ENCODE data around the gene ZNF436.

DNA sequence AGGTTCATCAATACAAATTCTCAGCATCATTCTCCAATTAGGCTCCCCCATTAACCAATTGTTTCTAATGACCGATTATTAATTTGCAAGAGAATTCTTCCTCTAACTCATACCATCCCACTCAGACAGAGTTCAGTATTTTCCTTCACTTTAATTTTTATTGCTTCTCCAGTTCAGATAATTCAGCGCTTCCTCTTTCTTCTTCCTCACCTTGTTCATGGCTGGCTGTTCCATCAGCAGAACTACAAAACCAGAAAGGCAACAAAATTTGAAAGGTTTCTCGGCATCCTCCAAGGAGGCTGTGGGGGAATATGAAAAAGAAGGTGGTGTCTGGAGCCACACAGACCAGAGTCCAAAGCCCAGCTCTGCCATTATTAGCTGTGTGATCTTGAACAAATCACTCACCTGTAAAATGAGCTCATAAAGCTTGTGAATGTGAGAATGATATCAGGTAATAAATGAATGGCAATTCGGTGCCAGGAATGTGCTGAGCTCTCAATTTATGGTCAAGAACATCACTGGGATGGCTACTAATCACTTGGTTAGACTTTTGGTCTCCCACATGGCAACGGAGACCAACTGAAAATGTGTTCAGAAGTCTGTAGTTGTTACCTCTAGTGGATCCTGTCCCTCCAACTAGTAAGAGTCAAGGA, 11.7 kb upstream of the ZNF436 start:
- no peak for TF ChIP-seq EP300 (IDR thresholded peaks at IDR 0.05)
- TF ChIP-seq, protein P1, sequence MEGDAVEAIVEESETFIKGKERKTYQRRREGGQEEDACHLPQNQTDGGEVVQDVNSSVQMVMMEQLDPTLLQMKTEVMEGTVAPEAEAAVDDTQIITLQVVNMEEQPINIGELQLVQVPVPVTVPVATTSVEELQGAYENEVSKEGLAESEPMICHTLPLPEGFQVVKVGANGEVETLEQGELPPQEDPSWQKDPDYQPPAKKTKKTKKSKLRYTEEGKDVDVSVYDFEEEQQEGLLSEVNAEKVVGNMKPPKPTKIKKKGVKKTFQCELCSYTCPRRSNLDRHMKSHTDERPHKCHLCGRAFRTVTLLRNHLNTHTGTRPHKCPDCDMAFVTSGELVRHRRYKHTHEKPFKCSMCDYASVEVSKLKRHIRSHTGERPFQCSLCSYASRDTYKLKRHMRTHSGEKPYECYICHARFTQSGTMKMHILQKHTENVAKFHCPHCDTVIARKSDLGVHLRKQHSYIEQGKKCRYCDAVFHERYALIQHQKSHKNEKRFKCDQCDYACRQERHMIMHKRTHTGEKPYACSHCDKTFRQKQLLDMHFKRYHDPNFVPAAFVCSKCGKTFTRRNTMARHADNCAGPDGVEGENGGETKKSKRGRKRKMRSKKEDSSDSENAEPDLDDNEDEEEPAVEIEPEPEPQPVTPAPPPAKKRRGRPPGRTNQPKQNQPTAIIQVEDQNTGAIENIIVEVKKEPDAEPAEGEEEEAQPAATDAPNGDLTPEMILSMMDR (IDR thresholded peaks at IDR 0.05): no peak
